H1 (cell line): ENCODE data around the gene TEX51. TPM values are rescaled to one million over a fixed set of nuclear protein-coding genes. Genes with fewer than 3 reads are reported as not detected.

ENCODE experiments used
- CTCF ChIA-PET: fragments of 300-600 bp; sonication (Branson Sonifier 250); formaldehyde crosslinking; loops from one replicate; lab custom pipeline; 2021; ENCODE audit not compliant: partially characterized antibody; lab: Charles Lee
- POLR2A ChIA-PET: fragments of 300-600 bp; sonication (Branson Sonifier 250); formaldehyde crosslinking; loops from one replicate; lab custom pipeline; 2021; ENCODE audit warnings: inconsistent platforms; ENCODE audit not compliant: partially characterized antibody; lab: Charles Lee
- DNase-seq, 2 experiments: peaks; one replicate each; pipeline versions ENCODE4 v3.0.0 to v3.0.0-alpha.2; 2010 to 2022; ENCODE audit warnings: low spot score in 2 of 2, low read depth in 1 of 2, mixed read lengths in 1 of 2
- FAIRE-seq: peaks from 2 replicates; lab custom pipeline; 2011; peaks lifted over from hg19 to GRCh38; lab: Jason Lieb, UNC
- H2AFZ ChIP-seq: 2 replicates; pipeline ENCODE4 v1.8.1; 2012; ENCODE audit warnings: low read length, inconsistent platforms
- H2AK5ac ChIP-seq: 2 replicates; pipeline ENCODE4 v1.6.1; 2013; ENCODE audit warnings: low read depth, low read length
- H2BK120ac ChIP-seq: replicated peaks from 2 replicates; pipeline ENCODE3; 2013; ENCODE audit warnings: low read depth, low read length, inconsistent platforms
- H2BK12ac ChIP-seq: 2 replicates; pipeline ENCODE4 v1.6.1; 2013; ENCODE audit warnings: low read depth, low read length
- H2BK15ac ChIP-seq: 2 replicates; pipeline ENCODE4 v1.6.1; 2013; ENCODE audit warnings: low read length
- H2BK20ac ChIP-seq: 2 replicates; pipeline ENCODE4 v1.6.1; 2013; ENCODE audit warnings: low read length
- H2BK5ac ChIP-seq: 2 replicates; pipeline ENCODE4 v1.6.1; 2013; ENCODE audit warnings: low read depth, low read length
- H3K14ac ChIP-seq: 2 replicates; pipeline ENCODE4 v1.6.1; 2013; ENCODE audit warnings: inconsistent platforms; ENCODE audit not compliant: insufficient read length
- H3K18ac ChIP-seq: 2 replicates; pipeline ENCODE4 v1.6.1; 2013; ENCODE audit warnings: low read length; ENCODE audit errors: extremely low read depth
- H3K23ac ChIP-seq: 2 replicates; pipeline ENCODE4 v1.6.1; 2013; ENCODE audit warnings: inconsistent platforms; ENCODE audit not compliant: insufficient read length
- H3K23me2 ChIP-seq: 2 replicates; pipeline ENCODE4 v1.6.1; 2013; ENCODE audit warnings: low read depth, low read length
- H3K27ac ChIP-seq: 2 replicates; pipeline ENCODE4 v1.6.1; 2011; ENCODE audit warnings: low read depth, low read length, inconsistent platforms
- H3K27me3 ChIP-seq, 4 experiments: replicated peaks in 1 of 4; 1 replicate in 1 of 4; 2 replicates in 3 of 4; pipeline versions ENCODE4 v1.6.1 to v1.8.1; 2011 to 2013; ENCODE audit warnings: low read length in 3 of 4, mild to moderate bottlenecking in 3 of 4, inconsistent platforms in 2 of 4, mixed read lengths in 2 of 4, moderate library complexity in 1 of 4; ENCODE audit not compliant: control insufficient read depth in 3 of 4, insufficient read depth in 3 of 4; ENCODE audit errors: extremely low read depth in 1 of 4
- H3K36me3 ChIP-seq, 4 experiments: 2 replicates each; pipeline versions ENCODE4 v1.6.1 to v1.8.1; 2011 to 2013; ENCODE audit warnings: mild to moderate bottlenecking in 4 of 4, low read length in 3 of 4, moderate library complexity in 2 of 4, control low read depth in 1 of 4, inconsistent platforms in 1 of 4; ENCODE audit not compliant: insufficient read depth in 4 of 4, control insufficient read depth in 2 of 4
- H3K4ac ChIP-seq: replicated peaks from 2 replicates; pipeline ENCODE3; 2013; ENCODE audit warnings: low read length, low read depth, mixed read lengths, inconsistent platforms; ENCODE audit not compliant: insufficient read length
- H3K4me1 ChIP-seq, 4 experiments: replicated peaks in 1 of 4; 1 replicate in 1 of 4; 2 replicates in 3 of 4; pipeline versions ENCODE4 v1.6.1 to v1.8.1; 2011 to 2013; ENCODE audit warnings: low read length in 3 of 4, inconsistent platforms in 2 of 4, mixed read lengths in 1 of 4; ENCODE audit not compliant: insufficient read depth in 4 of 4, control insufficient read depth in 3 of 4
- H3K4me2 ChIP-seq, 2 experiments: 2 replicates each; pipeline versions ENCODE4 v1.6.1 to v1.8.1; 2011 to 2013; ENCODE audit warnings: low read depth in 2 of 2, low read length in 2 of 2, control low read depth in 1 of 2, inconsistent platforms in 1 of 2, mild to moderate bottlenecking in 1 of 2; ENCODE audit not compliant: insufficient read depth in 1 of 2
- H3K4me3 ChIP-seq, 4 experiments: fragments of 200-600, 300-600 bp in 1 of 4; sonication (generic), shearing (Covaris generic), sonication (Bioruptor Twin) in 1 of 4; 2 replicates each; pipeline versions ENCODE4 v1.5.1 to v1.8.1; 2011 to 2016; ENCODE audit warnings: low read length in 4 of 4, low read depth in 3 of 4, control low read depth in 2 of 4, inconsistent platforms in 2 of 4, mild to moderate bottlenecking in 2 of 4, mixed read lengths in 1 of 4, moderate library complexity in 1 of 4; ENCODE audit not compliant: insufficient read depth in 2 of 4; ENCODE audit errors: extremely low read depth in 1 of 4
- H3K56ac ChIP-seq: replicated peaks from 2 replicates; pipeline ENCODE3; 2013; ENCODE audit warnings: low read depth, mild to moderate bottlenecking, mixed read lengths, low read length, inconsistent platforms; ENCODE audit not compliant: insufficient read length
- H3K79me1 ChIP-seq: 2 replicates; pipeline ENCODE4 v1.6.1; 2013; ENCODE audit warnings: low read depth, low read length, control low read depth
- H3K79me2 ChIP-seq, 2 experiments: 2 replicates each; pipeline versions ENCODE4 v1.6.1 to v1.8.1; 2012 to 2013; ENCODE audit warnings: low read length in 2 of 2, mild to moderate bottlenecking in 2 of 2, inconsistent platforms in 1 of 2; ENCODE audit not compliant: insufficient read depth in 2 of 2, control insufficient read depth in 1 of 2
- H3K9ac ChIP-seq, 4 experiments: replicated peaks in 1 of 4; 1 replicate in 1 of 4; 2 replicates in 3 of 4; pipeline versions ENCODE4 v1.6.1 to v1.8.1; 2011 to 2013; ENCODE audit warnings: low read depth in 3 of 4, low read length in 3 of 4, control low read depth in 2 of 4, mild to moderate bottlenecking in 2 of 4, moderate library complexity in 2 of 4, inconsistent platforms in 1 of 4; ENCODE audit errors: extremely low read depth in 1 of 4
- H3K9me3 ChIP-seq, 2 experiments: 2 replicates each; pipeline versions ENCODE4 v1.6.1 to v1.8.1; 2012 to 2013; ENCODE audit warnings: mild to moderate bottlenecking in 2 of 2, moderate library complexity in 2 of 2, control low read depth in 1 of 2, inconsistent platforms in 1 of 2, low read depth in 1 of 2, low read length in 1 of 2, mixed read lengths in 1 of 2; ENCODE audit not compliant: insufficient read depth in 2 of 2
- H4K20me1 ChIP-seq, 2 experiments: replicated peaks in 1 of 2; 2 replicates each; pipeline versions ENCODE3 to v1.8.1; 2011 to 2013; ENCODE audit warnings: inconsistent platforms in 2 of 2, low read length in 2 of 2, mild to moderate bottlenecking in 1 of 2; ENCODE audit not compliant: insufficient read depth in 2 of 2, control insufficient read depth in 1 of 2
- H4K5ac ChIP-seq: 2 replicates; pipeline ENCODE4 v1.6.1; 2013; ENCODE audit warnings: low read length, low read depth, mixed read lengths, inconsistent platforms; ENCODE audit not compliant: insufficient read length
- H4K8ac ChIP-seq: 2 replicates; pipeline ENCODE4 v1.8.0; 2013; ENCODE audit warnings: mild to moderate bottlenecking, moderate library complexity, low read length, inconsistent platforms; ENCODE audit not compliant: insufficient read depth; ENCODE audit errors: extremely low read depth
- H4K91ac ChIP-seq: replicated peaks from 2 replicates; pipeline ENCODE3; 2013; ENCODE audit warnings: low read length, mixed read lengths, inconsistent platforms; ENCODE audit not compliant: insufficient read length
- ATF2 ChIP-seq: IDR thresholded peaks from 2 replicates; pipeline ENCODE4 v1.6.1; 2012; ENCODE audit warnings: low read length, inconsistent platforms
- ATF3 ChIP-seq: IDR thresholded peaks from 2 replicates; pipeline ENCODE4 v1.6.1; 2011; ENCODE audit warnings: low read depth, mild to moderate bottlenecking, low read length; ENCODE audit not compliant: insufficient read depth
- KDM4A ChIP-seq: IDR thresholded peaks from one replicate; pipeline ENCODE4 v1.7.1; 2012; ENCODE audit warnings: low read depth, mild to moderate bottlenecking, moderate library complexity, low read length, inconsistent platforms; ENCODE audit not compliant: severe bottlenecking
- MAFK ChIP-seq: IDR thresholded peaks from 2 replicates; pipeline ENCODE4 v1.6.1; 2012; ENCODE audit warnings: low read depth, mild to moderate bottlenecking, improper control_type of control experiment, low read length
- POLR2A ChIP-seq, 2 experiments: IDR thresholded peaks; 1 replicate in 1 of 2; 2 replicates in 1 of 2; pipeline ENCODE4 v1.6.1; 2011; ENCODE audit warnings: low read depth in 2 of 2, low read length in 2 of 2, mild to moderate bottlenecking in 2 of 2; ENCODE audit errors: control extremely low read depth in 1 of 2
- RXRA ChIP-seq: IDR thresholded peaks from 2 replicates; pipeline ENCODE4 v1.6.1; 2011; ENCODE audit warnings: low read depth, mild to moderate bottlenecking, low read length, moderate library complexity; ENCODE audit not compliant: insufficient read depth
- SAP30 ChIP-seq: fragments of 300-600 bp; sonication (generic); IDR thresholded peaks from 2 replicates; pipeline ENCODE4 v1.7.1; 2012; ENCODE audit warnings: low read length, moderate library complexity, mild to moderate bottlenecking, inconsistent platforms; ENCODE audit not compliant: insufficient read depth, insufficient replicate concordance
- SP2 ChIP-seq: IDR thresholded peaks from 2 replicates; pipeline ENCODE4 v1.6.1; 2012; ENCODE audit warnings: mild to moderate bottlenecking, low read length, inconsistent platforms
- SRF ChIP-seq: IDR thresholded peaks from 2 replicates; pipeline ENCODE4 v1.6.1; 2011; ENCODE audit warnings: mild to moderate bottlenecking, low read depth, low read length, moderate library complexity
- TCF12 ChIP-seq: IDR thresholded peaks from 2 replicates; pipeline ENCODE4 v1.6.1; 2011; ENCODE audit warnings: low read depth, mild to moderate bottlenecking, low read length
- WGBS, 2 experiments: shearing (Covaris generic) in 1 of 2; methylation state at CpG; one replicate each; pipeline versions ENCODE4 v1.1.6 to v1.1.7; 2013 to 2015; ENCODE audit warnings: low lambda C conversion rate in 2 of 2, mixed read lengths in 2 of 2, inconsistent platforms in 1 of 2, low coverage in 1 of 2, missing lambda C conversion rate in 1 of 2; ENCODE audit not compliant: insufficient replicate concordance in 2 of 2, insufficient coverage in 1 of 2, insufficient read length in 1 of 2; ENCODE audit errors: extremely low coverage in 1 of 2, missing lambda C conversion rate in 1 of 2; 5-methylcytosine and 5-hydroxymethylcytosine counted together
- polyA plus RNA-seq, 7 experiments: library from polyadenylated mRNA; depleted of rRNA in 3 of 7; stranded (reverse) in 5 of 7; unstranded in 2 of 7; fragments of >200 nt in 5 of 7; fragments of 200-250 nt in 2 of 7; gene quantifications; 1 replicate in 5 of 7; 2 replicates in 1 of 7; 4 replicates in 1 of 7; pipeline versions ENCODE4 v1.2.1 to v1.2.3, GENCODE V29; 2011 to 2013; ENCODE audit warnings: missing spikeins in 2 of 7, mixed read lengths in 2 of 7
- total RNA-seq: library from RNA; stranded (reverse); fragmentation: NEBNext Ultra II Directional; extraction: Animal tissue kit (Norgen Biotek cat#: 25700); gene quantifications from 2 replicates; pipeline ENCODE4 v1.2.1, GENCODE V29; 2021

TEX51 gene
- total and polyA plus RNA-seq, 2 of the 8 experiments (the other 6 are each of a cell fraction or from before 2014, with no cell fraction given), result not detected

- Histone ChIP-seq H2AK5ac (no peak overlapping the region), H2BK5ac (no peak overlapping the region), H3K14ac (no peak overlapping the region), H3K4me3 (no peak overlapping the region), H3K27me3 (peaks cover 0 to 47% (median 17%) of the 10 kb centered on the region in 4 experiments; a peak in 5 of 7 replicates), H3K18ac (no peak overlapping the region), H3K23me2 (no peaks in the 10 kb centered on the region), H2AFZ (no peak overlapping the region), H3K27ac (no peak overlapping the region), H3K9me3 (peaks cover 31 to 42% of the 10 kb centered on the region in 2 experiments), H3K9ac (no peak overlapping the region), H4K5ac (no peak overlapping the region), H3K23ac (no peak overlapping the region), H3K4me2 (no peak overlapping the region), H3K36me3 (peaks cover 0 to 15% (median 4%) of the 10 kb centered on the region in 4 experiments; a peak in 3 of 8 replicates), H3K4ac (no peak overlapping the region), H3K79me1 (no peaks in the 10 kb centered on the region), H2BK15ac (no peak overlapping the region), H3K79me2 (no peaks in the 10 kb centered on the region), H3K56ac (no peak overlapping the region), H4K20me1 (no peaks in the 10 kb centered on the region), H2BK12ac (no peak overlapping the region), H3K4me1 (peaks cover 5 to 10% (median 10%) of the 10 kb centered on the region in 4 experiments), H4K91ac (no peak overlapping the region), H2BK120ac (no peak overlapping the region), H2BK20ac (no peak overlapping the region), H4K8ac (no peak overlapping the region)
- DNase-seq, result no peak
- FAIRE-seq, result no peak
- ChIA-PET POLR2A (interaction anchor here (0.8 kb wide), 1 partner anchor 186 kb away, joined by 3 read pairs; no protein-coding TSS in a partner anchor), CTCF (interaction anchor here (0.7 to 3.2 kb wide), 4 partner anchors 12 to 354 kb away, joined by 4 to 11 read pairs (median 4); no protein-coding TSS in a partner anchor)
- 89% methylated on average over 4 of the region's 4 CpGs; no CpG with 5 or more reads in 1 of the 2 experiments for WGBS, 2 experiments
- TF ChIP-seq KDM4A (no peak), SP2 (no peak), SAP30 (no peak), RXRA (no peak), TCF12 (no peak), ATF2 (no peak), ATF3 (no peak), SRF (no peak), MAFK (no peak), POLR2A (IDR thresholded peaks at IDR 0.05; ENCODE audit: control extremely low read depth in 1 of 2, low read depth in 2 of 2, low read length in 2 of 2) (no peak)
These were observed 45.1 kb downstream of the TEX51 start for GRCh38 chr2:126943612-126944348.
